Neural progenitor cell (in vitro differentiated cells): ENCODE measurements around the gene CAPN14.

Source experiments
- CTCF ChIP-seq: fragments of 200-600 bp; sonication (generic); IDR thresholded peaks from 2 replicates; pipeline ENCODE4 v1.5.1; 2017; ENCODE audit warnings: antibody characterized with exemption, mild to moderate bottlenecking
- EZH2 ChIP-seq: fragments of 200-600 bp; sonication (generic); IDR thresholded peaks from 2 replicates; pipeline ENCODE4 v1.6.1; 2017; ENCODE audit warnings: antibody characterized with exemption, mild to moderate bottlenecking, moderate library complexity

GRCh38 chr2:31256611-31257382 is 39.5 kb upstream of the CAPN14 start:
- TF ChIP-seq CTCF, result no peak
- no peak for TF ChIP-seq EZH2
